ENCODE results near the gene ZNF577. TPM values are rescaled to one million over a fixed set of nuclear protein-coding genes. Genes with fewer than 3 reads are reported as not detected.
A peak's percentile ranks its signal among the peaks of the same experiment; 100 is the strongest.

Gene ZNF577
- total and polyA plus RNA-seq, 2 of the 13 experiments (the other 11 are each of a cell fraction or from before 2014, with no cell fraction given) = 5.7 to 7.6 TPM

- TF ChIP-seq, protein P1, sequence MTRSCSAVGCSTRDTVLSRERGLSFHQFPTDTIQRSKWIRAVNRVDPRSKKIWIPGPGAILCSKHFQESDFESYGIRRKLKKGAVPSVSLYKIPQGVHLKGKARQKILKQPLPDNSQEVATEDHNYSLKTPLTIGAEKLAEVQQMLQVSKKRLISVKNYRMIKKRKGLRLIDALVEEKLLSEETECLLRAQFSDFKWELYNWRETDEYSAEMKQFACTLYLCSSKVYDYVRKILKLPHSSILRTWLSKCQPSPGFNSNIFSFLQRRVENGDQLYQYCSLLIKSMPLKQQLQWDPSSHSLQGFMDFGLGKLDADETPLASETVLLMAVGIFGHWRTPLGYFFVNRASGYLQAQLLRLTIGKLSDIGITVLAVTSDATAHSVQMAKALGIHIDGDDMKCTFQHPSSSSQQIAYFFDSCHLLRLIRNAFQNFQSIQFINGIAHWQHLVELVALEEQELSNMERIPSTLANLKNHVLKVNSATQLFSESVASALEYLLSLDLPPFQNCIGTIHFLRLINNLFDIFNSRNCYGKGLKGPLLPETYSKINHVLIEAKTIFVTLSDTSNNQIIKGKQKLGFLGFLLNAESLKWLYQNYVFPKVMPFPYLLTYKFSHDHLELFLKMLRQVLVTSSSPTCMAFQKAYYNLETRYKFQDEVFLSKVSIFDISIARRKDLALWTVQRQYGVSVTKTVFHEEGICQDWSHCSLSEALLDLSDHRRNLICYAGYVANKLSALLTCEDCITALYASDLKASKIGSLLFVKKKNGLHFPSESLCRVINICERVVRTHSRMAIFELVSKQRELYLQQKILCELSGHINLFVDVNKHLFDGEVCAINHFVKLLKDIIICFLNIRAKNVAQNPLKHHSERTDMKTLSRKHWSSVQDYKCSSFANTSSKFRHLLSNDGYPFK (CRISPR knock-in tag; IDR thresholded peaks at IDR 0.05; ENCODE audit: borderline replicate concordance) = peak; percentile 79
- TF ChIP-seq TBX2 (CRISPR knock-in tag; IDR thresholded peaks at IDR 0.05; ENCODE audit: borderline replicate concordance) (no peak), CTCF (CRISPR knock-in tag; IDR thresholded peaks at IDR 0.05) (peak; percentile 62), POLR2AphosphoS5 (IDR thresholded peaks at IDR 0.05; ENCODE audit: low read depth, low read length) (peak; percentile 54), CBX5 (CRISPR knock-in tag; IDR thresholded peaks at IDR 0.05; ENCODE audit: borderline replicate concordance) (0 out of 2 replicates have a peak, but pooled peaks have one; percentile 19), THAP11 (CRISPR knock-in tag; IDR thresholded peaks at IDR 0.05) (peak; percentile 86), GFI1 (CRISPR knock-in tag; IDR thresholded peaks at IDR 0.05; ENCODE audit: borderline replicate concordance) (0 out of 2 replicates have a peak, but pooled peaks have one; percentile 26), ZFP90 (CRISPR knock-in tag; IDR thresholded peaks at IDR 0.05; ENCODE audit: borderline replicate concordance) (no peak), RFXANK (CRISPR knock-in tag; IDR thresholded peaks at IDR 0.05) (no peak), POGZ (CRISPR knock-in tag; IDR thresholded peaks at IDR 0.05) (peak; percentile 75), SRSF1 (optimal IDR thresholded peaks at IDR 0.05; ENCODE audit: low read depth, low read length) (peak; percentile 68), ZNF12 (CRISPR knock-in tag; IDR thresholded peaks at IDR 0.05) (no peak), CENPX (CRISPR knock-in tag; IDR thresholded peaks at IDR 0.05) (no peak), RFX1 (IDR thresholded peaks at IDR 0.05) (no peak), MXD4 (CRISPR knock-in tag; IDR thresholded peaks at IDR 0.05) (no peak), SP1 (IDR thresholded peaks at IDR 0.05) (no peak), SP1 (CRISPR knock-in tag; IDR thresholded peaks at IDR 0.05) (peak; percentile 52; the same call in 1 of the 2 replicates), MLLT10 (CRISPR knock-in tag; IDR thresholded peaks at IDR 0.05) (no peak), PITX1 (CRISPR knock-in tag; IDR thresholded peaks at IDR 0.05) (peak; percentile 54; the same call in 1 of the 2 replicates), FOXM1 (CRISPR knock-in tag; IDR thresholded peaks at IDR 0.05) (no peak), NKX3-1 (CRISPR knock-in tag; IDR thresholded peaks at IDR 0.05) (0 out of 2 replicates have a peak, but pooled peaks have one; percentile 52)
- TF ChIP-seq, protein P2, sequence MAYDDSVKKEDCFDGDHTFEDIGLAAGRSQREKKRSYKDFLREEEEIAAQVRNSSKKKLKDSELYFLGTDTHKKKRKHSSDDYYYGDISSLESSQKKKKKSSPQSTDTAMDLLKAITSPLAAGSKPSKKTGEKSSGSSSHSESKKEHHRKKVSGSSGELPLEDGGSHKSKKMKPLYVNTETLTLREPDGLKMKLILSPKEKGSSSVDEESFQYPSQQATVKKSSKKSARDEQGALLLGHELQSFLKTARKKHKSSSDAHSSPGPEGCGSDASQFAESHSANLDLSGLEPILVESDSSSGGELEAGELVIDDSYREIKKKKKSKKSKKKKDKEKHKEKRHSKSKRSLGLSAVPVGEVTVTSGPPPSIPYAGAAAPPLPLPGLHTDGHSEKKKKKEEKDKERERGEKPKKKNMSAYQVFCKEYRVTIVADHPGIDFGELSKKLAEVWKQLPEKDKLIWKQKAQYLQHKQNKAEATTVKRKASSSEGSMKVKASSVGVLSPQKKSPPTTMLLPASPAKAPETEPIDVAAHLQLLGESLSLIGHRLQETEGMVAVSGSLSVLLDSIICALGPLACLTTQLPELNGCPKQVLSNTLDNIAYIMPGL (CRISPR knock-in tag; IDR thresholded peaks at IDR 0.05; ENCODE audit: borderline replicate concordance in 1 of 2, low read depth in 1 of 2) = peak; percentile 19 to 74; a peak in 1 of 4 replicates
Measured at GRCh38 chr19:51926784-51927741, 39.3 kb upstream of the ZNF577 start, which contains the start of gene ZNF613 (continued).
